Smooth muscle cell of the brain vasculature (primary cell): ENCODE results near the gene SOX2.
A peak's percentile ranks its signal among the peaks of the same experiment; 100 is the strongest.

Experiments
- DNase-seq: peaks from one replicate; pipeline ENCODE4 v3.0.0-alpha.2; 2012; ENCODE audit warnings: low read depth, low spot score

Gene SOX2

GRCh38 chr3:181711325-181712135, at the start of gene SOX2:
TSS of gene SOX2 (plus strand) at chr3:181711925. CDS start at chr3:181712361, 436 bp downstream.
- no peak for DNase-seq

GRCh38 chr3:181683563-181683962, 28.2 kb upstream of the SOX2 start:
- DNase-seq: no peak

DNA sequence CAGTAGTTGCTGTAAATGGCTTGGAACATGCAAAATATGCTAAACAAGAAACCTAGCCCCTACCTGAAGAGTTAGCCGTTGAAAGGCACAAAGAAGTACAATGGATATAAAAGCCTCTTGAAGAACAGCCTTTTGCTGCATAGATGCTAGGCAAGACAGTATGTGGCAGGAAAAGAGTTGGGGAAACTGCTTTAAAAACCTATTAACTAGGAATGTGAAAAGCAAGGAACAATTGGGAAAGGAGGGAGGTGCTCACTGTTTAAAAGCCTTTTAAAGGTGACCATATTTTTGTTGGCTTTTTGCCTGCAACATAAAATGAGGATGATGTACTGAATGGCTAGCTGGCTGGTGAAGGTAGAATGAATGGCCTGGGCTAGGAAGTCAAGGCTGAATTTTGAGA, 24.5 kb upstream of the SOX2 start:
- DNase-seq: no peak

- no peak for DNase-seq
These were observed 24.0 kb upstream of the SOX2 start for GRCh38 chr3:181687731-181688130.

DNA sequence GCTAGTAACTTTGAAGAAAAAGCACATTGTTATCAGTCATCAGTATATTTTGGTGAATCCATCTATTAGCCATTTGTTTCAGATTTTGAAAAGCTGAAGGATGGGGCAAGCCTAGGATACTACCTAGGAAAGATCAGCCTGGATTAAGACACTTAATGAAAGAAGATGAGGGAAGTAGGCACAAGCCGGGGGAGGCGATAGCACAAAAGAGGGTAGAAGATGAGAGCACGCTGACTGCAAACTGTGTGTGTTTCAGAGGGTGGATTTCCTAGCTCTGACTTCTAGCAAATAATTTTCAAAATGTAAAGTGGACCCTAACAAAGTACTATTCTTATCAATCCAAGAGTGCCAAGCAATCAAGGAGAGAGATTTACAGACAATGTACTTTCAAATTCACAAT, 22.2 kb upstream of the SOX2 start:
- DNase-seq: no peak

GRCh38 chr3:181690769-181691168, 21.0 kb upstream of the SOX2 start:
- no peak for DNase-seq

DNA sequence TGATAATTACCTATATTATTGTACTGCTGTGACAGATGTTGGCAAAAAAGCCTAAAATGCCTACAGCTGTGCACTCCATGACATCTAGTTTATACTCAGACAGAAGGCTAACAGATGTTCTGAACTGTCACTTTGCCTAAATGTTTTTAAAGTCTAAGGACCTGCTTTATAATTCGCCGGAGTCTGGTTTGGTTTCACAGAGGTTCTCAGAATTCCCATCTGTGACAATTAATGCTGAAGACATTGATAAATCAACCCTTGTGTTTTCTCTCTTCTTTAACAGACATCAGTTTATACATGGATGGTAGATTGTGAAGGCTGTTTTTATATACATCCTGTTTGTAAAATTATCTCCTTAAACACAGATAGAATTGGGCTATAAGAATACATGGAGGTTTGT, 19.8 kb upstream of the SOX2 start:
- no peak for DNase-seq

GRCh38 chr3:181692311-181693145, 19.2 kb upstream of the SOX2 start:
- no peak for DNase-seq

DNA sequence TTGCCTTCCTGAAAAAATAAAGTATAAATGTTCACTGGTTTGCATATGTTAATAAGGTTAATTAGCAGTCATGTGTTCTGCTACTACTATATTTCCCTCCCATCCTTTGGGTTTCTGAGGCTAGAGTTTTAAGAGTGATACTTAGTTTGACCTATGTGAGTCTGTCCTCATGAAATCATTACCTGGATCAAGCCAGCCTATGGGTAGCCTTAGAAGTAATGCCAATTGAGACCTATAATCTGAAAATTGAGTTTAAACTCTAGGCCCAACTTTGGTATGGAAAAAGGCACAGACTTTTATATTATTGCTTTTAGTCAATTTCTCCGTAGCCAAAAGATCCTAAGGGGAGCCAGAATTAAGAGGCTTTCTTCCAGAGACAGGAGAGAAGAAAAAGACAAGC, 18.4 kb upstream of the SOX2 start:
- DNase-seq: no peak

GRCh38 chr3:181694805-181695660, 16.7 kb upstream of the SOX2 start:
- DNase-seq: no peak

GRCh38 chr3:181695661-181696491, 15.8 kb upstream of the SOX2 start:
- no peak for DNase-seq

- DNase-seq: no peak
These were observed 15.0 kb upstream of the SOX2 start for GRCh38 chr3:181696626-181697230.

- no peak for DNase-seq
These were observed 13.3 kb upstream of the SOX2 start for GRCh38 chr3:181698263-181698954.

GRCh38 chr3:181699171-181699903, 12.4 kb upstream of the SOX2 start:
- DNase-seq: no peak

GRCh38 chr3:181700168-181701087, 11.3 kb upstream of the SOX2 start:
- DNase-seq: peak; percentile 26

- no peak for DNase-seq
These were observed 10.6 kb upstream of the SOX2 start for GRCh38 chr3:181701096-181701495.

- DNase-seq: no peak
These were observed 7.9 kb upstream of the SOX2 start for GRCh38 chr3:181703601-181704420.
